Measurements from ENCODE around the gene PGBD5.
A peak's percentile ranks its signal among the peaks of the same experiment; 100 is the strongest.
"Not testable (repeated sequence)": the region's sequence is repeated elsewhere in the genome, so short reads cannot be mapped to it uniquely, and the experiment has no call there.

The PGBD5 gene

GRCh38 chr1:230426246-230427093 is at the start of gene PGBD5:
Gene PGBD5 (minus strand): TSS chr1:230426332. CDS start chr1:230425928, 404 bp downstream.
- peak; percentile 79 for DNase-seq

- DNase-seq: not testable (repeated sequence)
Measured at GRCh38 chr1:230474924-230475323, 48.8 kb upstream of the PGBD5 start.

GRCh38 chr1:230470750-230471149 is 44.6 kb upstream of the PGBD5 start:
- DNase-seq: not testable (repeated sequence)

- DNase-seq: no peak
Measured at GRCh38 chr1:230469271-230469670, 43.1 kb upstream of the PGBD5 start.

- peak; percentile 39 for DNase-seq
Measured at GRCh38 chr1:230465691-230466090, 39.6 kb upstream of the PGBD5 start.

- no peak for DNase-seq
Measured at GRCh38 chr1:230464671-230465070, 38.5 kb upstream of the PGBD5 start.

- DNase-seq: no peak
Measured at GRCh38 chr1:230463760-230464159, 37.6 kb upstream of the PGBD5 start.

GRCh38 chr1:230463326-230463725 is 37.2 kb upstream of the PGBD5 start:
- DNase-seq: no peak

GRCh38 chr1:230459465-230459864 is 33.3 kb upstream of the PGBD5 start:
- DNase-seq: peak; percentile 60

- no peak for DNase-seq
Measured at GRCh38 chr1:230458509-230458908, 32.4 kb upstream of the PGBD5 start.

- DNase-seq: no peak
Measured at GRCh38 chr1:230456478-230456877, 30.3 kb upstream of the PGBD5 start.

GRCh38 chr1:230455291-230455690 is 29.2 kb upstream of the PGBD5 start:
- no peak for DNase-seq

GRCh38 chr1:230453377-230453776 is 27.2 kb upstream of the PGBD5 start:
- DNase-seq: no peak

- no peak for DNase-seq
Measured at GRCh38 chr1:230441183-230442029, 15.3 kb upstream of the PGBD5 start.

- no peak for DNase-seq
Measured at GRCh38 chr1:230435108-230435507, 9.0 kb upstream of the PGBD5 start.

- DNase-seq: no peak
Measured at GRCh38 chr1:230431527-230431926, 5.4 kb upstream of the PGBD5 start.

- DNase-seq: no peak
Measured at GRCh38 chr1:230430499-230430898, 4.4 kb upstream of the PGBD5 start.

GRCh38 chr1:230429067-230429735 is 3.1 kb upstream of the PGBD5 start:
- DNase-seq: no peak

- DNase-seq: no peak
Measured at GRCh38 chr1:230427981-230428380, 1.8 kb upstream of the PGBD5 start.

- DNase-seq: no peak
Measured at GRCh38 chr1:230427094-230427876, 1.2 kb upstream of the PGBD5 start.

- DNase-seq: no peak
Measured at GRCh38 chr1:230425252-230426091, 660 bp downstream of the PGBD5 start.

Data from COR-L47 (cell line).